ENCODE data around the gene XRCC3. TPM values are rescaled to one million over a fixed set of nuclear protein-coding genes. Genes with fewer than 3 reads are reported as not detected.

The XRCC3 gene
- total and polyA plus RNA-seq, 2 of the 8 experiments (the other 6 are each of a cell fraction or from before 2014, with no cell fraction given) = 36.9 to 41.8 TPM

- TF ChIP-seq SP4 (IDR thresholded peaks at IDR 0.05; ENCODE audit: low read length) = no peak
- TF ChIP-seq POU5F1 (IDR thresholded peaks at IDR 0.05; ENCODE audit: low read depth, low read length) = no peak
- TF ChIP-seq RNF2 (IDR thresholded peaks at IDR 0.05; ENCODE audit: borderline replicate concordance, low read depth, low read length, missing control alignments, poor library complexity, severe bottlenecking) = no peak
- no peak for TF ChIP-seq TAF1 (IDR thresholded peaks at IDR 0.05; ENCODE audit: low read depth, low read length)
- no peak for TF ChIP-seq TCF12 (IDR thresholded peaks at IDR 0.05; ENCODE audit: low read depth, low read length)
Observed at GRCh38 chr14:103688441-103688840, 26.8 kb downstream of the XRCC3 start (continued).

Measured in H1 (cell line).